Non-pigmented ciliary epithelial cell (primary cell): ENCODE results near the gene LYPD6B.

Source experiments
- DNase-seq: peaks from one replicate; pipeline ENCODE4 v3.0.0-alpha.2; 2010; ENCODE audit warnings: low read depth

Gene LYPD6B

DNA sequence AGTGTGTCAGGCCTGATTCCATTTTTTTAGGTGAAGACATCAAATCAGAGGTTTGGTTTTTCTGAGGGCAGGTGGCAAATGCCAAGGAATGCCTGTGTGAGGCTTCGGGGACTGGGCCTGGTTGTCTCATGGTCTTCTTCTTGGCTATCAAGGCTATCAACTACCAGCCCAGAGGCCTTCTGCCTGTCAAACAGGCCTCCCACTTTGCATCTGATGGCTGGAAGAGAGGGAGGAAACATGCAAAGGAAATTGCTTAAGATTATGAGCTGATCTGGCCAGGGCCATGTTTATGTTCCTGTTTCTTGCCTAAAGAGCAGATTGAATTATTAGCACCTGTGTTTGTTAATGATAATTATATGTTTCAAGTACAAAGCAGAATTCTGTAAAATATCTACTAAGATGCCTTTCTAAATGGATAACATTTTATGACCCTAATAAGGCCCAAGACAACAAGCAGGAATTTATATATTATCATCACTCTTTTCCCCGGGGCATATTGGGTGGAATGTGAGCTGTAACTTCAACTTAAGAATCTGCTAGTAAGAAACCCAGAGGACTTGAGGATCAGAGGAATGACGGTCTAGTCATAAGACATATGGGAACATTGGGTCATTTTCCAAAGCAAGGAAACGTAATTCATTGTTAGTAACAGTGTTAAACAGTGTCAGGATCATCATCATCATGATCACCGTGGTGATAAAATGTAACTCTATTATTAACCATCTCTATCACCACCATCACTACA lies 123.2 kb downstream of the LYPD6B start:
- no peak for DNase-seq

GRCh38 chr2:149164296-149164695 lies 125.8 kb downstream of the LYPD6B start:
- no peak for DNase-seq

DNA sequence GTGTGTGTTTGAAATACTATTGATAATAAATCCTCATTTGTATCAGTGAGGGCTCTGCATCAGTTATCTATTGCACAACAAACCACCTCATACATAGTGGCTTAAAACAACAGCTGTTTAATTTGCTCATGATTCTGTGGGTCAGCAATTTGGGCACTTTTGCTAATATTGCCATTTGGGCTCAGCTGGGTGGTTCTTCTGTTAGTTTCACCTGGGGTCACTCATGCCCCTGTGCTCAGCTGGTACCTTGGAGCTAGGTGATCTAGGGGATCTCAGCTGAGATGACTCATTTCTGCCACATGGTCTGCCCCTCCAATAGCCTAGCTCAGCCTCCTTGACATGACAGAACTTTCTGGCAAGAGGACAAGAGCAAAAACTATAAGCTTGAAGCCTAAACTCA lies 126.3 kb downstream of the LYPD6B start:
- DNase-seq = no peak

DNA sequence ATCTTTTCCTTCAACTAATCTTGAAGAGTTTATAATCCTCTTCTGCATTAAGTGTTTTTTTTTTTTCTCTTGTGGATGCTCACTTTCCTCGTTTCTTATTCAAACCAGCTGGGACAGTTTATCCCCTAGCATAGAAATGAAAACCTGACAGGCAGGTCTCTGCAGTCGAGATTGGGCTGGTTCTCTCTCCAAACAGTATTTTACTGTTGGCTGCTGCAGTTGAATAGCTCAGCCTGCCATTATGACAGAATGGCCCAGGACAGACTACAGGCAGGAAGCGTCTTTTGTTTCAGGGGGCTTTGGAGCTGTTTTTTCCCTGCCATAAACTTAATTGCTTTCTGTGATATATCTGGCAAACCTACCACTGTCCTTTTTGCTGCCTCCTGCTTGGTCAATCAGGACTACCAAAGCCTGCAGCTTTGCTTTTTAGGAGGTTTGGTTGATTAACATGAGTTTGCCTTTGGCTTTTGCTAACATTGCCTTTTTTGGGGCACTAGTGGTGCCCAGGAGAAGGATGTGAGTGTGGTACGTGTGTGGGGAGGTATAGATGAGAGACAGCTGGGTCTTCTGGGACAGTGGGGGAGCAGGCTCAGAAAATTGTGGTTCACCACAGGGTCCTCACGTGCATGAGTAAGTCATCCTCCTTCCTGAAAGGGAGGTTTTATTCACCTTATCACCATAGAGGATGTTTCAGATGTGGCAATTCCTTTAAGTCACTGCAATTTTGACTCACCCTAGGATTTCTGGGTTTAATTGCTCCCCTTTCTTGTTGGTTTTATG lies 128.7 kb downstream of the LYPD6B start:
- DNase-seq = no peak

GRCh38 chr2:149167941-149168340 lies 129.4 kb downstream of the LYPD6B start:
- no peak for DNase-seq

GRCh38 chr2:149169656-149170055 lies 131.2 kb downstream of the LYPD6B start:
- DNase-seq = no peak

GRCh38 chr2:149170156-149170555 lies 131.7 kb downstream of the LYPD6B start:
- DNase-seq = no peak

DNA sequence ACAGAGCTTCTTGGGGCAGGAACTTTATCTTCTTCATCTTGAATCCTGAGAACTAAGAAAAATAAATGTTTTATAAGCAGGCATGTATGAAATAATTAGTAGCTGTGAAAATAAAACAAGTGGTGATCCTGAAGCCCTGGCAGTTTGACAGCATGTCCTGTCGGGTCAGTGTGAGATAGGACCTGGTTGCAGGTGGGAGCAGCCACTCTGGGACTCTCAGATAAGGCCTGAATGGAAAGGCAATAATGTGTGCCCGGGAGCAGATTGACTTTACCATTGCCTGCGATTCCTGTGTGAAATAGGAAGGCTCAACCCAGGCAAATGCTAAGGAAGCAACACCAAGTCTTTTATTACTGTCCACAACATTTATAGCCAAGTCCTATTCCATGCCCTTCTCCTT lies 132.4 kb downstream of the LYPD6B start:
- DNase-seq = no peak

- no peak for DNase-seq
Observed at GRCh38 chr2:149173220-149173619, 134.7 kb downstream of the LYPD6B start.

DNA sequence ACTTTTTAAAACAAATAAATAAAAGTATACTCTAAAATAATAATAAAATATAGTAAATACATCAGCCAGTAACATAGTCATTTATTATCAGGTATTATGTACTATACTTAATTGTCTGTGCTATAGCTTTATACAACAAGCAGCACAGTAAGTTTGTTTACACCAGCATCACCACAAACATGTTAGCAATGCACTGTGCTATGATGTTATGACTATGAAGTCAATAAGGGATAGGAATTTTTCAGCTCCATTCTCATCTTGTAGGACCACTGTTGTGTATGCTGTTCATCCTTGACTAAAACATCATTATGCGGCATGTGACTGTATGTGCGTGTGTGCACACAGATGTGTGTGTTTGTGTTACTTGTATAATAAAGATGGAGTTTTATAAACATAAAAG lies 137.5 kb downstream of the LYPD6B start:
- DNase-seq = no peak

GRCh38 chr2:149178612-149179011 lies 140.1 kb downstream of the LYPD6B start:
- no peak for DNase-seq

GRCh38 chr2:149180226-149180875 lies 141.9 kb downstream of the LYPD6B start:
- DNase-seq = no peak

GRCh38 chr2:149183187-149183586 lies 144.7 kb downstream of the LYPD6B start:
- DNase-seq = no peak

- no peak for DNase-seq
Observed at GRCh38 chr2:149184991-149185390, 146.5 kb downstream of the LYPD6B start.

GRCh38 chr2:149185942-149186490 lies 147.5 kb downstream of the LYPD6B start:
- no peak for DNase-seq

DNA sequence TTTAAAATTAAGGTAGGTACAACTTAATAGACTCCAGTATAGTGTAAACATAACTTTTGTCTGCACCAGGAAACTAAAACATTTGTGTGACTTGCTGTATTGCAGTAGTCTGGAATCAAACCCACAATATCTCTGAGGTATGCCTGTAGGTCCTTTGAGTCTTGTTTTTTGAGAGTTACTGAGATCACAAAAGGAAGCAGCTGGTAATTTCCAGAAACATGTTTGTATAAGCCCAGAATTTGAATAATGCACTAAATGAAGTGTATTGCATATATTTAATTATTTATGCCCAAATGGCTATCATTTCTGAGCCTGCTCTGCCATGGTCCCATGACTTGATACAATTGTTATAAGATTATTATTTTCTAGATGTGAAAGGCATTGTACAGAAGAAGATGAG lies 148.6 kb downstream of the LYPD6B start:
- DNase-seq = no peak

DNA sequence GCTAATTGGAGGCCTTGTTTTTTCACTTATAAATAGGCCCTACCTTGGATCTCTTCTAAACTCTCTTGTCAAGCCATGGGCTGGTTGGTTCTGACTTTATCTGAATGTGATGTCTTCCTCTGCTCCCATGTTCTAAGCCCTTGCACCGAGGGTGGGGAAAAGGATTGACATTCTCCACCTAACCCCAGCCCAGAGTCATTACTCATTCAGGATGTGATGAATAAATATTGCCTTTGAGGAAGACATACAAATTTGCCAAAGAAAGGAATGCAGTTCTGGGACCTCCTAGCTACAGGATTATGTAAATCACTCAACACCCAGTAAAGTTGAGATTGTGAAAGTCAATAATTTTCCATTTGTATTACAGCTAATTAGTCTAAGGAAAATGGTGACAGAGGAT lies 149.8 kb downstream of the LYPD6B start:
- DNase-seq = no peak

DNA sequence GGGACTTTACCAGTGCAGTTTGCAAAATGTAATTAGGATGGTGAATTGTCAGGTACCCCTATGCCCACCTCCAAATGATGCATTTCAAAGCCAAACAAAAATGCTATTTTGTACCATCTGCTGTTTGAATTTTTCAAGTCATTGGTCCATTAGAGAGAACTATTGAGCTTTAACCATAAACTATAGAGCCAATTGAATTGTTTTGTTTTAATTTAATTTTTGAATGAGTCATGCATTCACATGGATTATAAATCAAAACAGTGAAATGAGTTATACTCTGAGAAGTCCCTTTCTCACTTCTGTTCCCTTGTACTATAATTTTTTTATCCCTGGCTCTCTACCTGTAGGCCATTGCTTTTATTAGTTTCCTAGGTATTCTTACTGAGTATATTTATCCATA lies 151.3 kb downstream of the LYPD6B start:
- DNase-seq = no peak

DNA sequence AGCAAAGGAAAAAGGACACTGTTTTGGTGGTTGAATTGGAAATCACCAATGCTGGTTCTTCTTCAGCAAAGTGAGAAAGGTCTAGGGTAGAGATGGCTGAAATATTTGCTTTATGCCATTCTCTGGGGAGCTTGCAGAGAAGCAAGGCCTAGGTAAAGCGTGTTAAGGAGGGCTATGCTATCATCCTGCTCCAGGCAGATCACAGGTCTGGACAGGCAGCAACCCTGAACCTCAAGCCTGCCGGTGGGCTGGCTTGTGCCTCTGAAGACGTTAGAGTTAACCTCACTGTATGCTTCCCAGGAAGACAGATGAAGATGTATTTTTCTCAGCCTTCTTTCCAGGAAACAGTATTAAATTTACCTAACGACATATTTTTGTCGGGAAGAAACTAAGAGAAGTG lies 153.4 kb downstream of the LYPD6B start:
- DNase-seq = no peak

DNA sequence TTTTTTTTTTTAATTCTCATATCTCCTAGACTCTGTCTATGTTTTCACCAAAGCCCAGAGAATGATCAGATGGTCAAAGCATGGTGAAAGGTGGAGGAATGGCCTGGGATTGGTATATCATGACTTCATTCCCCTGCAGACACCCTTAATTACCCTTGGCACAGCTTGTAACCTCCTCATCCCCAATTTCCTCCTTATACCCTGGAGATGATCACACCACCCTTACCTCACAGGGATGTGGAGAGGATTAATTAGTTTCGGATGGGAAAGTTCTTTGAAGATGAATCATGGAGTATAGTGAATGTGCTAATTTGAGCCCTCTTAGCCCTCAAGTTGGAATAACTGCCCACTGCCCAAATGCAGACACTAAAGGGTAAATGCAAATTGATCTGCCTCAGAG lies 153.9 kb downstream of the LYPD6B start:
- DNase-seq = no peak

- DNase-seq = no peak
Observed at GRCh38 chr2:149200109-149200520, 161.6 kb downstream of the LYPD6B start.

DNA sequence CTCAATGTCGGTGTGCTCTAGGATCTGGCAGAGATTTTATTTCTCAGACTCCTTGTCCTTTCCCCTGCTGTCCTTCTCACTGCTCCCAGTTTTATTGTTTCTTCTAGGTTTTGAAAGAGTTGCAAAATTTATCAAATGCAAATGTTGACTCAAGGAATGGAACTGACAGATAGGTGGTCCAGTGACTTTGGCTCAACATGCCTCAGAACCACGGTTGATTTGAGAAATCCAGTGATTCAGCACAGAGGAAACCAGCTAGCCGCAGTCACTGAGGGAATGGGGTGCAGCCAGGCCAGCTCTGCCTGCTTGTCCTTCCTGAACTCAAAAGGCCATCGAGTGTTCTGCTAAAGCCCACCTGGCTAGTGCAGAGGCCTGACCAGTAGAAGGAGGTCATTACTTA lies 166.2 kb downstream of the LYPD6B start:
- no peak for DNase-seq

DNA sequence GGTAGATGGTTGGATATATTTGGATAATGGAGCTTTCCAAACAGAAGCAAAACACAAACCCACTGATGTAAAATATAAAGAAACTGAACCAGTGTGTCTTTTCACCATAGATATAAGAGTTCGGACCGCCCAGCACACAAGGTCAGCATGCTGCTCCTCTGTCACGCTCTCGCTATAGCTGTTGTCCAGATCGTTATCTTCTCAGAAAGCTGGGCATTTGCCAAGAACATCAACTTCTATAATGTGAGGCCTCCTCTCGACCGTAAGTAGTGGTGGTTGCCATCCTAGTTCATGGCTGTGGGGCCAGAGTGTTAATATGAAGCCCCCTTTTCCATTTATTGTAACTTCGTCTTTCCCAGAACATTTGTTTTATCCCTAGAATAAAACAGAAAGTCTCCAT lies 166.6 kb downstream of the LYPD6B start:
- no peak for DNase-seq
